GM18909 (cell line): ENCODE data around the gene CELF4.

Experiments
- ATAC-seq: cut with Tn5 transposase; IDR thresholded peaks from one replicate; pipeline ENCODE4 v1.9.1; 2021; ENCODE audit warnings: mild to moderate bottlenecking; ENCODE audit not compliant: unreplicated experiment, poor library complexity

The CELF4 gene

GRCh38 chr18:37532917-37533316 lies 32.7 kb downstream of the CELF4 start:
- no peak for ATAC-seq

GRCh38 chr18:37529863-37530262 lies 35.7 kb downstream of the CELF4 start:
- peak; percentile 67 for ATAC-seq

- ATAC-seq: no peak
Observed at GRCh38 chr18:37529296-37529695, 36.3 kb downstream of the CELF4 start.

- ATAC-seq: no peak
Observed at GRCh38 chr18:37527395-37527794, 38.2 kb downstream of the CELF4 start.

- no peak for ATAC-seq
Observed at GRCh38 chr18:37525262-37525585, 40.4 kb downstream of the CELF4 start.

GRCh38 chr18:37524498-37525261 lies 40.9 kb downstream of the CELF4 start:
- no peak for ATAC-seq

GRCh38 chr18:37524139-37524497 lies 41.5 kb downstream of the CELF4 start:
- ATAC-seq: no peak

GRCh38 chr18:37521510-37522465 lies 43.8 kb downstream of the CELF4 start:
- ATAC-seq: no peak

GRCh38 chr18:37520508-37520907 lies 45.1 kb downstream of the CELF4 start:
- no peak for ATAC-seq

- ATAC-seq: no peak
Observed at GRCh38 chr18:37519510-37520135, 46.0 kb downstream of the CELF4 start.

- no peak for ATAC-seq
Observed at GRCh38 chr18:37516361-37516853, 49.2 kb downstream of the CELF4 start.

- no peak for ATAC-seq
Observed at GRCh38 chr18:37514953-37515352, 50.6 kb downstream of the CELF4 start.

GRCh38 chr18:37512400-37512799 lies 53.2 kb downstream of the CELF4 start:
- no peak for ATAC-seq

- ATAC-seq: no peak
Observed at GRCh38 chr18:37511721-37512298, 53.8 kb downstream of the CELF4 start.

- no peak for ATAC-seq
Observed at GRCh38 chr18:37509600-37509999, 56.0 kb downstream of the CELF4 start.

GRCh38 chr18:37508207-37508606 lies 57.4 kb downstream of the CELF4 start:
- no peak for ATAC-seq

GRCh38 chr18:37507239-37507638 lies 58.4 kb downstream of the CELF4 start:
- no peak for ATAC-seq

GRCh38 chr18:37506001-37506400 lies 59.6 kb downstream of the CELF4 start:
- no peak for ATAC-seq

GRCh38 chr18:37505321-37505720 lies 60.3 kb downstream of the CELF4 start:
- ATAC-seq: no peak

- no peak for ATAC-seq
Observed at GRCh38 chr18:37502601-37503000, 63.0 kb downstream of the CELF4 start.

GRCh38 chr18:37502036-37502435 lies 63.6 kb downstream of the CELF4 start:
- ATAC-seq: no peak
